Epithelial cell of prostate (primary cell): Measurements from ENCODE around the gene CCNJL.
"Not testable (repeated sequence)": the region's sequence is repeated elsewhere in the genome, so short reads cannot be mapped to it uniquely, and the experiment has no call there.

ENCODE experiments used
- DNase-seq: peaks from one replicate; pipeline ENCODE4 v3.0.0-alpha.2; 2011; ENCODE audit warnings: low read depth, low spot score
- H3K27ac ChIP-seq: fragments of 450-650 bp; 2 replicates; pipeline ENCODE4 v1.5.1; 2017; ENCODE audit warnings: mild to moderate bottlenecking

CCNJL gene

DNA sequence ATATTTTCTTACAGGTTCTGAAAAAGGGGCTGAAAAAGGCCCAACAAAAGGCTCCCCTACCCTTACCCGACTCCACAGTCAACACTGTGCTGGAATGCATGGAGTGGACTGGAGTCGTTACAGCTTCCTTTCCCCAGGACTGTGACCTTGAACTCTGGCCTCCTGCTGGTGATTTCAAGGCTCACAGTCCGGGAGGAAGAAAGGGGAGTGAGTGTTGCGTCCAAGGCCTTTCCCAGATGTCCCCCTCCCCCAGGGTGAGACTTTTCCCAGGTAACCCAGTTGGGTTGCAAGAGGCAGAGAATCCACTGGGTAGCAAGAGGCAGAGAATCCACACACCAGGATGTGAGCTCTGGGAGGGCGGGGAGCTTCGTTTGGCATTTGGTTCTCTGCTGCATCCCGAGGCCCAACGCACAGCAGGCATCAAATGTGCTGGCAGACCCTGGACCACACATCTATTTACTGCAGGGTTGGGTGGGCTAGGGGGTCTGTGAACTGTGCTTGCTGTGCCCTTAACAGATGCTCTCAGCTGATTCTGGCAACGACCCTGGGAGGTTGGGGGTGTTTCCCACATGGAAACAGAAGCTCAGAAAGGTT, 45.5 kb downstream of the CCNJL start:
- DNase-seq = no peak
- no peak overlapping the region for H3K27ac ChIP-seq

GRCh38 chr5:160266044-160266443, 46.3 kb downstream of the CCNJL start:
- no peak for DNase-seq
- H3K27ac ChIP-seq = no peak overlapping the region

GRCh38 chr5:160263326-160263855, 49.0 kb downstream of the CCNJL start:
- no peak for DNase-seq
- H3K27ac ChIP-seq = no peak overlapping the region

GRCh38 chr5:160262151-160263074, 50.0 kb downstream of the CCNJL start:
- DNase-seq = no peak

GRCh38 chr5:160260881-160261815, 51.2 kb downstream of the CCNJL start:
- no peak overlapping the region for H3K27ac ChIP-seq
- DNase-seq = no peak

More at GRCh38 chr5:160262151-160263074, 50.0 kb downstream of the CCNJL start:
- H3K27ac ChIP-seq = no peak overlapping the region

GRCh38 chr5:160260006-160260775, 52.2 kb downstream of the CCNJL start:
- no peak overlapping the region for H3K27ac ChIP-seq
- DNase-seq = no peak

DNA sequence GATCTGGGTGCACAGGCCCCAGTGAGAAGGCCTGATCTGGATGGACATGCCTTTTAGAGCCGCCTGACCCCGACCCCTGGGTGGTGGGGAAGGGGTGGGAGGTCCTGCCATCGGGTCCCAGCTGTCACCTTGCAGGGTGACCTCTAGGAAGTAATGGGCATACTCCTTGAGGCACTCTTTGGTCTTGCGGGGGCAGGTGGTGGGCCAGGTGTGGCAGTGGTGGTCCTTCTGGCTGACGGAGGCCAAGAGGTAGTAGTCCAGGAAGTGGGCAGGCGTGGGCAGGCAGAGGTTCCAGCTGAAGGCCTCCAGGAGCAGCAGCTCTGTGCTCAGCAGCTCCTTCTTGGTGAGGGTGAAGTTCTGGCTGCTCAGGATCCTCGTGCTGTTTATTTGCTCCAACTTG, 53.0 kb downstream of the CCNJL start:
- DNase-seq = no peak
- H3K27ac ChIP-seq = no peak overlapping the region

- H3K27ac ChIP-seq = no peak overlapping the region
- DNase-seq = no peak
Observed at GRCh38 chr5:160254706-160255105, 57.7 kb downstream of the CCNJL start.

DNA sequence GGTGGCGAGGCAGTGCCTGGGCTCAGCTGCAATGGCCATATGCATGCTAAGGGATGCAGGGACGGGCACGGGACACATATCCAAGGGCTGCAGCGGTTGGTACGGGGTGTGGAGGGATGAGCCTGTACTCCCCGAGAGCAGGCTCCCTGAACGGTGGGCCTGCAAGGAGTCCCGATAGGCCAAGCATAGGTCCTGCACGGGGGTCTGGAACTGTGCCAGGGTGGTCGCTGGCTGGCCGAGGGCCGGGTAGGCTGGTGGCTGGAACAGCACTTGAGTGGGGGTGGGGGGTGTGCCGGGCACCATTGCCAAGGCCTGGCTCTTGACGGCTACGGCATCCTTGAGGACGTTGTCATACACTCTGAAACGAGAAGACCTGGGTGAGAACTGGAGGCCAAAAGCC, 58.9 kb downstream of the CCNJL start:
- no peak for DNase-seq

DNA sequence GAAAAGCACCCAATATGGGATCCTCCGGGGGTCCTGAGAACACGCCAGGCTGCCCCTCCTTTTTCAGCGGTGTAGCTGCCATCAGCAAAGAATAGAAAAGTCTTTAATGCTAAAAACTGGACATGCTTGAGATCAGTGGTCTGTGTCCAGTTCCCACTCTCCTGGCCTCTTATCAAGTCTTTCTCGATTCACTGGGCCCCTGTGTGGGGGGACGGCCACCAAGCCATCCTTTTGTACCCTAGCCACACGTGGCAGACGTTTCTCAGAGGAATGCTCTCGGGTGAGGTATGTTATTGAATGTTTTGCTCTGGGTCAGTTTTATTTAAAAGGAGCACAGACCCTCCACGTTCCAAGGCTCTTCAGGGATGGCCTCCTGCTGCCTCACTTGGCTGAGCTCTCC, 59.4 kb downstream of the CCNJL start:
- DNase-seq = no peak
- no peak overlapping the region for H3K27ac ChIP-seq

More for the DNA sequence above, 58.9 kb downstream of the CCNJL start:
- H3K27ac ChIP-seq = no peak overlapping the region

- no peak for DNase-seq
- H3K27ac ChIP-seq = no peak overlapping the region
Observed at GRCh38 chr5:160251406-160252155, 60.8 kb downstream of the CCNJL start.

- H3K27ac ChIP-seq = no peak overlapping the region
- no peak for DNase-seq
Observed at GRCh38 chr5:160250826-160251225, 61.5 kb downstream of the CCNJL start.

- no peak for DNase-seq
Observed at GRCh38 chr5:160250226-160250625, 62.1 kb downstream of the CCNJL start.

DNA sequence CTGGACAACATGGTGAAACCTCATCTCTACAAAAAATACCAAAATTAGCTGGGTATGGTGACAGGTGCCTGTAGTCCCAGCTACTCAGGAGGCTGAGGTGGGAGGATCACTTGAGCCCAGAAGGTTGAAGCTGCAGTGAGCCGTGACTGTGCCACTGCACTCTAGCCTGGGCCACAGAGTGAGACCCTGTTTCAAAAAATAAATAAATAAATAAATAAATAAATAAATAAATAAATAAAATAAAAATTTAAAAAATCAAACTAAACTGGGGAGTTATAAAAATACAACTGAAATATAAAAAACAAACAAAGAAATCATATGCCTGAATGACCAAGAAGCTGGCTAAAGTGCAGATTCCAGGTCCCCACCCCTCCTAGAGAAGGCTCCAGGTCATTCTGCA, 62.8 kb downstream of the CCNJL start:
- DNase-seq, H3K27ac ChIP-seq: not testable (repeated sequence)

More at GRCh38 chr5:160250226-160250625, 62.1 kb downstream of the CCNJL start:
- H3K27ac ChIP-seq = no peak overlapping the region

DNA sequence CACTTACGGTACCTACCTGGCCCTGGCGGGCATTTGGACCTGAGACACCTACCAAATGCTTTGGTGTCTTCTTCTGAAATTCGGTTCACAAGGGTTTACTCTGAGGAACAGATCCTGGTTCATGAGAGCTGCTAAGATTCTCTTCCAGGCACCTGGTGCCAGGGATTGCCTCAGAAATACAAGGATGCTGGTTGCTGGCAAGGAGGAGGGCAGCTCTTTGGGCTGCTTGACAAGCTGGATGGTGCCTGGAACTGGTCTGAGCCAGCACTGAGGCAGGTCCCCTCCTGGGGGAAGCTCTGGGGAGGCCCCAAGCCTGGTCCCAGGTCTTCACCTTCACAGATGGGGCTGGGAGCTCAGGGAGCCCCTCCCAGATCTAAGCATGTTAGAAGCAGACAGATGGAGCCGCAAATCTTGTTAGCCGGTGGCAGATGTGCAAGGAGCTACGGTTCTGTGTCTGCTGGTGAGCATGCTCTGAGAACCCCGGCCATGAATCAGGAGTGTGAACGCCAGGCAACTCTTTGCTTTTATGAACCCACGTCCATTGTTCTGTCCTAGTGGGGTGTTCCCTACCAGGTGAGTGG, 66.8 kb downstream of the CCNJL start:
- DNase-seq = no peak

DNA sequence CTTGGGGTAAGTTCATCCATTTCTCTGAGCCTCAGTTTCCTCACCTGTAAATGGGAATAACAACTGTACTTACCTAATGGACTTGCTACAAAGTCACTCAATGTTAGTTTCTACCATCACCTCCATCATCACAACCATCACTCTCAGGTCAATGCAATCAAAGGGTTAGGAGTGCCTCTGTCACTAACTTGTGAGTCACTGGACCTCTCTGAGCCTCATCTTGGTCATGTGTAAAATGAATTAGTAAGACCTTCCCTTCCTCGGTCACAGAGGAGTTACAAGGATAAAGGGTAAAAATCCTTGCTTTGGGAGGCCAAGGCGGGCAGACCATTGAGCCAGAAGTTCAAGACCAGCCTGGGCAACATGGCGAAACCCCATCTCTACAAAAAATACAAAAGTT, 70.2 kb downstream of the CCNJL start:
- no peak for DNase-seq
- H3K27ac ChIP-seq = no peak overlapping the region

More for the DNA sequence above, 66.8 kb downstream of the CCNJL start:
- H3K27ac ChIP-seq = no peak overlapping the region

DNA sequence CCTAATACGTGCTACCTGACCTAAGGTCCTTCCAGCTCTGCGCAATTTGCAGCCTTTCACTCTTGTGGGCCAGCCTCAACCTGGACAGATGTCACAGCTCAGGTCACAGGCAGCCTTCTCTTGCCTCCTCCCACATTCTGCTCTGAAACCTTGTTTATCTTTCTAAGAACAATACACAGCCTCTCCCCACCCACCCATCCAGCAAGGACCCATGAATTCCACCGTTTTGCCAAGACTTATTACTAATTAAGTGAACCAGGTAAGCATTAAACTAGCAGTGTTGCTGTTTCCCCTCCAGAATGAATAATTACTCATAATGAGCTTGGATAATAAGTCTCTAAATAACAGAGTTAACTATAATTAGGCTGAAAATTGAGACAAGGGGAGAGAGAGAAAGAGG, 72.0 kb downstream of the CCNJL start:
- DNase-seq = no peak

GRCh38 chr5:160237571-160238093, 74.7 kb downstream of the CCNJL start:
- no peak for DNase-seq
- H3K27ac ChIP-seq = no peak overlapping the region

More for the DNA sequence above, 72.0 kb downstream of the CCNJL start:
- no peak overlapping the region for H3K27ac ChIP-seq
